Astrocyte (in vitro differentiated cells and primary cell): ENCODE measurements around the gene SREBF2. TPM values are rescaled to one million over a fixed set of nuclear protein-coding genes. Genes with fewer than 3 reads are reported as not detected.
"Not testable (repeated sequence)": the region's sequence is repeated elsewhere in the genome, so short reads cannot be mapped to it uniquely, and the experiment has no call there.

Experiments used
- DNase-seq: peaks from one replicate; pipeline ENCODE4 v3.0.0-alpha.2; 2010; ENCODE audit warnings: low read depth
- FAIRE-seq: peaks from 2 replicates; lab custom pipeline; 2011; peaks lifted over from hg19 to GRCh38; lab: Jason Lieb, UNC
- H2AFZ ChIP-seq: 2 replicates; pipeline ENCODE4 v1.6.0; 2012; ENCODE audit warnings: low read depth, low read length, inconsistent platforms
- H3K27ac ChIP-seq: 2 replicates; pipeline ENCODE4 v1.5.1; 2011; ENCODE audit warnings: low read depth, low read length, inconsistent platforms
- H3K27me3 ChIP-seq: 2 replicates; pipeline ENCODE4 v1.6.0; 2011; ENCODE audit warnings: low read length, inconsistent platforms; ENCODE audit not compliant: insufficient read depth
- H3K36me3 ChIP-seq: 2 replicates; pipeline ENCODE4 v1.5.1; 2011; ENCODE audit warnings: low read length, inconsistent platforms; ENCODE audit not compliant: insufficient read depth
- H3K4me1 ChIP-seq: 2 replicates; pipeline ENCODE4 v1.5.1; 2011; ENCODE audit warnings: low read length, inconsistent platforms; ENCODE audit not compliant: insufficient read depth
- H3K4me2 ChIP-seq: 2 replicates; pipeline ENCODE4 v1.6.0; 2012; ENCODE audit warnings: low read length, inconsistent platforms
- H3K4me3 ChIP-seq: 2 replicates; pipeline ENCODE4 v1.5.1; 2011; ENCODE audit warnings: low read depth, mild to moderate bottlenecking, low read length, inconsistent platforms; ENCODE audit not compliant: insufficient read depth
- H3K79me2 ChIP-seq: 2 replicates; pipeline ENCODE4 v1.6.0; 2012; ENCODE audit warnings: mild to moderate bottlenecking, low read length, inconsistent platforms; ENCODE audit not compliant: insufficient read depth
- H3K9ac ChIP-seq: 2 replicates; pipeline ENCODE4 v1.6.0; 2012; ENCODE audit warnings: mild to moderate bottlenecking, low read length, inconsistent platforms
- H3K9me3 ChIP-seq: 2 replicates; pipeline ENCODE4 v1.5.1; 2012; ENCODE audit warnings: low read depth, mild to moderate bottlenecking, low read length, inconsistent platforms; ENCODE audit not compliant: insufficient read depth
- H4K20me1 ChIP-seq: 2 replicates; pipeline ENCODE4 v1.6.0; 2012; ENCODE audit warnings: low read length, inconsistent platforms; ENCODE audit not compliant: insufficient read depth
- H3K27ac Mint-ChIP-seq: one replicate; pipeline ENCODE4 v1.8.0; 2021; ENCODE audit warnings: mild to moderate bottlenecking, mixed read lengths; ENCODE audit not compliant: unreplicated experiment
- H3K27me3 Mint-ChIP-seq: one replicate; pipeline ENCODE4 v1.8.0; 2021; ENCODE audit warnings: low read depth, mixed read lengths; ENCODE audit not compliant: unreplicated experiment
- H3K36me3 Mint-ChIP-seq: one replicate; pipeline ENCODE4 v1.8.0; 2021; ENCODE audit warnings: low read depth, mixed read lengths; ENCODE audit not compliant: unreplicated experiment
- H3K4me1 Mint-ChIP-seq: one replicate; pipeline ENCODE4 v1.8.0; 2021; ENCODE audit warnings: low read depth, mixed read lengths; ENCODE audit not compliant: unreplicated experiment
- H3K4me3 Mint-ChIP-seq: one replicate; pipeline ENCODE4 v1.8.0; 2021; ENCODE audit warnings: mild to moderate bottlenecking, moderate library complexity, mixed read lengths; ENCODE audit not compliant: unreplicated experiment
- H3K9me3 Mint-ChIP-seq: one replicate; pipeline ENCODE4 v1.8.0; 2021; ENCODE audit warnings: mild to moderate bottlenecking, mixed read lengths; ENCODE audit not compliant: unreplicated experiment
- EZH2 ChIP-seq: IDR thresholded peaks from 2 replicates; pipeline ENCODE4 v1.6.1; 2012; ENCODE audit warnings: mild to moderate bottlenecking, low read length, inconsistent platforms; ENCODE audit not compliant: insufficient read depth
- total RNA-seq: library from RNA; stranded (reverse); gene quantifications from 2 replicates; pipeline ENCODE4 v1.2.1, GENCODE V29; 2021
- TF ChIP-seq, protein P1 (sequence below): IDR thresholded peaks from 2 replicates; pipeline ENCODE4 v1.5.1; 2011; ENCODE audit warnings: low read depth, mild to moderate bottlenecking, inconsistent platforms, low read length, moderate library complexity; ENCODE audit not compliant: insufficient read depth

The SREBF2 gene
- total RNA-seq, 1 donor from 2014 or later = 83.9 TPM

DNA sequence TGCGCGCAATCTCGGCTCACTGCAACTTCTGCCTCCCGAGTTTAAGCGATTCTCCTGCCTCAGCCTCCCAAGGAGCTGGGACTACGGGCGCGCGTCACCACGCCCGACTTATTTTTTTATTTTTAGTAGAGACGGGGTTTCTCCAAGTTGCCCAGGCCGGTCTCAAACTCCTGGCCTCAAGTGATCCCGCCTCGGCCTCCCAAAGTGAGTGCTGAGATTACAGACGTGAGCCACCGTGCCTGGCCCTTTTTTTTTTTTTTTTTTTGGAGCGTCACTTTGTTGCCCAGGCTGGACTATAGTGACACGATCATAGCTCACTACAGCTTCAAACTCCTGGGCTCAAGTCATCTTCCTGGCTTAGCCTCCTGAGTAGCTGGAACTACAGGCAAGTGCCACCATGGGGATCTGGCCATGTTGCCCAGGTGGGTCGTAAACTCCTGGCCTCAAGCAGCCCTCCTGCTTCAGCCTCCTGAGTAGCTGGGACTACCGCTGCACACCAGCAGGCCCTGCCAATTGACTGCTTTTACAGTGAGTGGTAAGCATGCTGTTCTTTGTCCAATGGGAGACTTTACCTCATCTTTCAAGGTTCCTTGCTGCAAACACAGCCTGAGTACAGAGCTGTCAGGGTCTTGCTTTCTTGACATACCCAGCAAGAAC, 114.6 kb downstream of the SREBF2 start:
- DNase-seq (no peak), FAIRE-seq (no peak)
- Histone ChIP-seq H3K9ac (peak overlapping the region; percentile 80), H4K20me1 (peaks cover 6% of the 10 kb centered on the region), H3K27me3 (no peaks in the 10 kb centered on the region), H3K9me3 (no peaks in the 10 kb centered on the region), H3K27ac (no peak overlapping the region), H3K36me3 (peaks cover 4% of the 10 kb centered on the region), H3K4me3 (peak overlapping the region; percentile 82), H2AFZ (peak overlapping the region; percentile 99), H3K4me1 (peaks cover 19% of the 10 kb centered on the region), H3K4me2 (peak overlapping the region; percentile 96), H3K79me2 (peaks cover 7% of the 10 kb centered on the region)
- no peak for TF ChIP-seq EZH2
- TF ChIP-seq, protein P1, sequence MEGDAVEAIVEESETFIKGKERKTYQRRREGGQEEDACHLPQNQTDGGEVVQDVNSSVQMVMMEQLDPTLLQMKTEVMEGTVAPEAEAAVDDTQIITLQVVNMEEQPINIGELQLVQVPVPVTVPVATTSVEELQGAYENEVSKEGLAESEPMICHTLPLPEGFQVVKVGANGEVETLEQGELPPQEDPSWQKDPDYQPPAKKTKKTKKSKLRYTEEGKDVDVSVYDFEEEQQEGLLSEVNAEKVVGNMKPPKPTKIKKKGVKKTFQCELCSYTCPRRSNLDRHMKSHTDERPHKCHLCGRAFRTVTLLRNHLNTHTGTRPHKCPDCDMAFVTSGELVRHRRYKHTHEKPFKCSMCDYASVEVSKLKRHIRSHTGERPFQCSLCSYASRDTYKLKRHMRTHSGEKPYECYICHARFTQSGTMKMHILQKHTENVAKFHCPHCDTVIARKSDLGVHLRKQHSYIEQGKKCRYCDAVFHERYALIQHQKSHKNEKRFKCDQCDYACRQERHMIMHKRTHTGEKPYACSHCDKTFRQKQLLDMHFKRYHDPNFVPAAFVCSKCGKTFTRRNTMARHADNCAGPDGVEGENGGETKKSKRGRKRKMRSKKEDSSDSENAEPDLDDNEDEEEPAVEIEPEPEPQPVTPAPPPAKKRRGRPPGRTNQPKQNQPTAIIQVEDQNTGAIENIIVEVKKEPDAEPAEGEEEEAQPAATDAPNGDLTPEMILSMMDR = no peak
- H3K27me3 Mint-ChIP-seq = peaks cover 3% of the 10 kb centered on the region
- H3K27ac Mint-ChIP-seq = peak overlapping the region; percentile 26
- H3K4me1 Mint-ChIP-seq = peaks cover 4% of the 10 kb centered on the region
- H3K36me3 Mint-ChIP-seq = no peaks in the 10 kb centered on the region
- peak overlapping the region; percentile 86 for H3K4me3 Mint-ChIP-seq
- peaks cover 2% of the 10 kb centered on the region for H3K9me3 Mint-ChIP-seq

DNA sequence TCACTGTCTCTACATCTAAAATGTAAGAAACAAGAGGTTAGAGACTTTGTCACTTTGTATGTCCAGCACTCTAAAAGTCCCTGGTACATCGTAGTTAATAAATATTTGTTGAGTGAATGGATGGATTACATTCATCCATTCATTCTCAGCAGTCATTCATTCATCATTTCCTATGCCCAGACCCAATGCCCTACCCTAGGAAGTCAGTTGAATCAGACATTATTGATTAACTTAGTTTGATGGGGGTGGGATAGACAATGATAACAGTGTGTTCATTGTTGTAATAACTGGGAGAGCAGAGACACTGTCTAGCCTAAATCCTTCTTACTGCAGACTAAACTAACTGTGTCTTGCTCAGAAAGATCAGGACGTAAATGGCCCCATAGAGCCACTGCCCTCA, 115.2 kb downstream of the SREBF2 start:
- TF ChIP-seq, protein P1 = no peak
- no peak for TF ChIP-seq EZH2
- no peaks in the 10 kb centered on the region for H3K27me3 ChIP-seq
- H3K27ac Mint-ChIP-seq = no peak overlapping the region
- H3K36me3 Mint-ChIP-seq = no peaks in the 10 kb centered on the region
- H3K4me2 ChIP-seq = no peak overlapping the region
- FAIRE-seq = peak; percentile 20
- peaks cover 3% of the 10 kb centered on the region for H3K27me3 Mint-ChIP-seq
- no peak overlapping the region for H2AFZ ChIP-seq
- H3K4me3 Mint-ChIP-seq = no peak overlapping the region
- peaks cover 7% of the 10 kb centered on the region for H3K79me2 ChIP-seq
- no peak overlapping the region for H3K27ac ChIP-seq
- H3K36me3 ChIP-seq = peaks cover 4% of the 10 kb centered on the region
- peaks cover 4% of the 10 kb centered on the region for H3K4me1 Mint-ChIP-seq
- peaks cover 19% of the 10 kb centered on the region for H3K4me1 ChIP-seq
- H3K9me3 ChIP-seq = no peaks in the 10 kb centered on the region
- H3K9ac ChIP-seq = no peak overlapping the region
- peaks cover 2% of the 10 kb centered on the region for H4K20me1 ChIP-seq
- DNase-seq = no peak
- H3K4me3 ChIP-seq = no peak overlapping the region
- H3K9me3 Mint-ChIP-seq = peaks cover 2% of the 10 kb centered on the region

DNA sequence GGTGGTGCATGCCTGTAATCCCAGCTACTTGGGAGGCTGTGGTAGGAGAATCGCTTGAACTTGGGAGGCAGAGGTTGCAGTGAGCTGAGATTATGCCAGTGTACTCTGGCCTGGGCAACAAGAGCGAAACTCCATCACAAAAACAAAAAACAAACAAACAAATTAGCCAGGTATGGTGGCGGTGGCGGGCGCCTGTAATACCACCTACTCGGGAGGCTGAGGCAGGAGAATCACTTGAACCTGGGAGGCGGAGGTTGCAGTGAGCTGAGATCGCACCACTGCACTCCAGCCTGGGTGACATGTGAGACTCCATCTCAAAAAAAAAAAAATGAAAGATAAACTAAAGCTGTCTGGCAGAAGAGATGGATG, 116.0 kb downstream of the SREBF2 start:
- H2AFZ ChIP-seq, H3K9ac ChIP-seq, H3K36me3 ChIP-seq, H3K79me2 ChIP-seq, H3K4me2 ChIP-seq, H3K9me3 ChIP-seq, DNase-seq, H3K36me3 Mint-ChIP-seq, H3K4me3 Mint-ChIP-seq, H3K4me3 ChIP-seq, H3K4me1 Mint-ChIP-seq, H4K20me1 ChIP-seq, FAIRE-seq, H3K27ac ChIP-seq, H3K27me3 Mint-ChIP-seq, H3K27me3 ChIP-seq, H3K9me3 Mint-ChIP-seq: not testable (repeated sequence)
- peak overlapping the region; percentile 27 for H3K27ac Mint-ChIP-seq
- H3K4me1 ChIP-seq = peaks cover 12% of the 10 kb centered on the region
